Ramos (cell line): ENCODE measurements around the gene HSDL2.
"Not testable (repeated sequence)": the region's sequence is repeated elsewhere in the genome, so short reads cannot be mapped to it uniquely, and the experiment has no call there.

ENCODE experiments used
- in situ Hi-C: fragments of 300-500 bp; cut with MboI; formaldehyde crosslinking; loops from one replicate; pipeline ENCODE4 v1.14.3; 2022; ENCODE audit warnings: low sequenced_read_pairs; ENCODE audit not compliant: unreplicated experiment

Gene HSDL2

DNA sequence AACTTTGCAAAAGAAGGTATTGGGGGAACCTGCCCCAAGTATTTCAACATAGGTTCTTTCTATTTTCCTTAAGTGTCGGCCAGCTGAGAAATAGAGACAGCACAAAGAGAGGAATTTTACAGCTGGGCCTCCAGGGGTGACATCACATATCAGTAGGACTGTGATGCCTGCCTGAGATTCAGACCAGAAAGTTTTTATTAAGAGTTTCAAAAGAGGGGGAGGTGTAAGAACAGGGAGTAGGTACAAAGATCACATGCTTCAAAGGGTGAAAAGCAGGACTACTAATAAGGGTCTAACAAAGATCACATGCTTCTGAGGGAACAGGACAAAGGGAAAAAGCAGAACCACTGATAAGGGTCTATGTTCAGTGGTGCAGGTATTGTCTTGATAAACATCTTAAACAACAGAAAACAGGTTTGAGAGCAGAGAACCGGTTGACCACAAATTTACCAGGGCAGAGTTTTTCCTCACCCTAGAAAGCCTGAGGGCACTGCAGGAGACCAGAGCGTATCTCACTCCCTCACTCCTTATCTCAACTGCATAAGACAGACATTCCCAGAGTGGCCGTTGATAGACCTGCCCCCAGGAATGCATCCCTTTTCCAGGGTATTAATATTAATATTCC is 12.1 kb downstream of the HSDL2 start:
- in situ Hi-C loops, result not testable (repeated sequence)

DNA sequence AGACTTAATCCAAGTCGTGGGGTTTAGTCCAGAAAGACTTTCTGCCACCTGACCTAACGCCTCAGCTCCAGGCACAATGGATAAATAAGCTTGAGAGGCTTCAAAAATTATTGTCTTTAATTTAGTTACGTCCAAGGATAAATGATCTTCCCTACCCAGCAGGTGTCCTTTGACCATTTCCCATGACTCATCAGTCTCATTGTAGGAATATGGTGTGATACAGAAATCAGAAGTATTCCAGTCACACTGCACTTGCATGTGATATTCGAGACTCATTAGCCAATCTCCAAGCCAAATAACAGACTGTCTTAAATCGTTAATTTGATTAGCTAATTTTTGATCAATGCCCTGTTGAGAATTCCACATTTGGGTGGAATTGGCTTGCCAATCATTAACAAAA is 13.2 kb downstream of the HSDL2 start:
- in situ Hi-C loops, result not testable (repeated sequence)

- in situ Hi-C loops, result no loop called here
Measured at GRCh38 chr9:112396416-112396815, 16.5 kb downstream of the HSDL2 start.

- in situ Hi-C loops, result no loop called here
Measured at GRCh38 chr9:112396872-112397271, 17.0 kb downstream of the HSDL2 start.

GRCh38 chr9:112401175-112401815 is 21.4 kb downstream of the HSDL2 start:
- in situ Hi-C loops, result no loop called here

DNA sequence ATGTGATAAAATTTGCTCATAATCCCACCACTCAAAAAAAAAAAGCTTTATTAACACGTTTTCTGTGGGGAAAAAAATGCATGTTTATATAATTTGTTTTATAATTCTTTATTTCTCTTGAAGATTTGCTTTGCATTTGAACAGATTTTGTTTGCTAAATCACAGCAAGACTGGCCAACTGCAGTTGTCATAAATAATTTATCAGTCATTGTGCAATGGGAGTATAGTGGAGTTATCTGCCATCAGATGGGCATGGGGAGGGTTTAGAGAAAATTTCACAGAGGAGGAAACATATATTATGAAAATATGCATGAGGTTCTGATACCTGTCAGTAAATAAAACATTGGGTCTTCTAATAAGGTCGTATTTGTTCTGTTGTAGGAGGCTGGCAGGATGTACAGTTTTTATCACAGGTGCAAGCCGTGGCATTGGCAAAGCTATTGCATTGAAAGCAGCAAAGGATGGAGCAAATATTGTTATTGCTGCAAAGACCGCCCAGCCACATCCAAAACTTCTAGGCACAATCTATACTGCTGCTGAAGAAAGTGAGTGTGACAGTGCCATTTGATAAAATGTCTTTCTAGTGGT is 23.8 kb downstream of the HSDL2 start:
- in situ Hi-C loops, result no loop called here

DNA sequence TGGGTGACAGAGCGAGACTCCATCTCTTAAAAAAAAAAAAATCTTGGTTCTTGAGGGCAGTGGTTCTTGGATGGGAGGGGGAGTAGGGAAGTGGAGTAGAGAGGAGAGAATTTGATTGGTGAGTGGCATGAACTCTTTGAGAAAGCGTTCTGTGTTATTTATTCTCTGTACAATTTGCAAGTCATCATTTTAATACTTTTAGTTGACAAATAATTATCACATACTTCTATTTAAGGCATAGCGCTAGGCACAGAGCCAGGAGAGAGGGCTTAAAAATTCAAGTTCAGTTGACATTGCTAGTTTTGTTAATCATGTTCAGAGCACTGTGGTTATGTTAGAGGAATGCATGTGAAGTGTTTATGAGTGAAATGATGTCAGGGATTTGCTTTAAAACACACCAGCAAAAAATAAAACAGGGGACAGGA is 24.6 kb downstream of the HSDL2 start:
- in situ Hi-C loops, result no loop called here

- in situ Hi-C loops, result no loop called here
Measured at GRCh38 chr9:112408275-112408674, 28.4 kb downstream of the HSDL2 start.

GRCh38 chr9:112408819-112409218 is 28.9 kb downstream of the HSDL2 start:
- in situ Hi-C loops, result no loop called here

DNA sequence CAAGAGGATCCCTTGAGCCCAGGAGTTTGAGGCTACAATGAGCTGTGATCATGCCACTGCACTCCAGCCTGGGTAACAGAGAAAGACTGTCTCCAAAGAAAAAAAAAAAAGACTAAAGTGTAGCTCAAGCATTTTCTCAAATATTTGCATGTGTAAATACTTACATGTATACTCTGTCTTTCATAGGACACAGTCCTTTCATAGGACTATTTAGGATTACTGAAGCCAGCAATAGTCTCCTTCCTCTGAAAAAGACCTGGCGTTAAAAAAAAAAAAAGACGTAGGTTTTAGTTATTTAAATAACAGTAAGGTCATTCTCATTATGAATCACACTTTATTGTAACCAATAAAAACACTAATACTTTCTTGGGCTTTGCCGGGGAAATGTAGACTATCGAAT is 29.9 kb downstream of the HSDL2 start:
- in situ Hi-C loops, result no loop called here

DNA sequence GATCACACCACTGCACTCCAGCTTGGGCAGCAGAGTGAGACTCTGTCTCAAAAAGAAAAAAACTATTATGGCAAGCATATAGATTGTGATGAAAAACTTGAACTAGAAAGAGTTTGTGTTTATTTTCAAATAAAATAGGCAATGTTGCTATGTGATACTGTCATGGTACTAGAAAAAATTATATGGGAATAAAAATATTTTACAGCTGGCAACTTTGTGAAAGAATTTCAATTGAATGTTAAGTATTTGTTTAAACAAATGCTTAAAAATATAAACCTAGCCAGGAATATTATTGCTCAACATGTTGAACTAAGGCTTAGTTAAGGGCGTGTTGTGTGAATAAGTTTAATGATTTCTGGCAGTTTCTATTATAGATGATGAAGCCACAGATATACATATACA is 31.7 kb downstream of the HSDL2 start:
- in situ Hi-C loops, result no loop called here

GRCh38 chr9:112413728-112414127 is 33.8 kb downstream of the HSDL2 start:
- in situ Hi-C loops, result not testable (repeated sequence)

GRCh38 chr9:112420208-112420607 is 40.3 kb downstream of the HSDL2 start:
- in situ Hi-C loops, result no loop called here

GRCh38 chr9:112421771-112422222 is 41.9 kb downstream of the HSDL2 start:
- in situ Hi-C loops, result no loop called here

DNA sequence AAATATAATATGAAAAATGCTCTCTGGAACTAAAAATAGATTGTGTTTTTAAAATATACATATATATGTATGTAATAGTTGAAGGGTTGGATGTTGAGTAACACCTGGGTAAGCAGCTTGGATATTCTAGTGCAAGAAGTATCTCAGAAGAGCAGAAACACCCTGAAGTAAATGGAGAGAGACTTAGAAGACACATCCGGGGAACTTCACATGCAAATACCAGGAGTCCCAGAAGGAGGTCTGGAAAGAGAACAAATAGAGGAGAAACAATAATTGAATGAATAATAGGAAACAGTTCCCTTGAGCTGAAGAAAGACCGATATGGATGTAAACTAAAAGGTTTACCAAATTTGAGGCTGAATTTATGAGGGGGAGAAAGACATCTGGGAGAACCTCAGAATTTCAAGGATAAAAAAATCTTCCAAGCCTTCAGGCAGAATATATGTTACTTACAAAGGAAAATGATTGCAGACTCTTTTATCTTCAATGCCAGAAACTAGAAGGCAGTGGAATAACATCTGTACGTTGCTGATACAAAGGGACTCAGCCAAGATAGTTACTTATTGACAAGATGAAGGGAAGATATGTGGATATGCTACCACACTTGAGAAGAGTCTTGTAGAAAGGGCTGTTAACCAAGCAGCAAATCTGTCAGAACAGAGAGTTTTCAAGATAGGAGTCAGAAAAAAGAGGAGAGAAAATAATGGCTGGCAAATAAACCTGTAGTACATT is 42.7 kb downstream of the HSDL2 start:
- in situ Hi-C loops, result no loop called here

- in situ Hi-C loops, result no loop called here
Measured at GRCh38 chr9:112430006-112430522, 50.2 kb downstream of the HSDL2 start.

- in situ Hi-C loops, result no loop called here
Measured at GRCh38 chr9:112433499-112434392, 53.8 kb downstream of the HSDL2 start.

GRCh38 chr9:112434487-112434886 is 54.6 kb downstream of the HSDL2 start:
- in situ Hi-C loops, result no loop called here

- in situ Hi-C loops, result no loop called here
Measured at GRCh38 chr9:112437406-112437805, 57.5 kb downstream of the HSDL2 start.

DNA sequence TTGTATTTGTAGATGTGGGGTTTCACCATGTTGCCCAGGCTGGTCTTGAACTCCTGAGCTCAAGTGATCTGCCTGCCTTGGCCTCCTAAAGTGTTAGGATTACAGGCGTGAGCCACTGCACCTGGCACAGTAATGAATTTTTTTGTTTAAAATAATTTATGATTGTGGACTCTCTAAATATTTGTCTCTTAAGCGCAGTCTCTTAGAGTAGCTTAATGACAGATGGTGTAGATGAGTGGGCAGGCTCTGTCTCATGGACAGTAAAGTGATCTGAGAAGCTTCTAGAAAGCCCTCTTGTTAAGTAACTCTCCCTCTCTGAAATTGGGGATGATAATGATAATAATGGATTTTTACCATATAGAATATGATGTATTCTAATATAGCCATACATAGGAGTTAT is 59.3 kb downstream of the HSDL2 start:
- in situ Hi-C loops, result no loop called here
